Measurements from ENCODE around the gene NEDD4L.

The NEDD4L gene

GRCh38 chr18:58054041-58054781, 10.2 kb downstream of the NEDD4L start:
- CTCF ChIA-PET: interaction anchor here (1.0 to 1.9 kb wide), 2 partner anchors 11 kb away, joined by 3 to 13 read pairs; partner anchors contain the start of gene NEDD4L
- TF ChIP-seq CTCF (IDR thresholded peaks at IDR 0.05; ENCODE audit: control extremely low read depth, extremely low read depth, low read depth, missing control alignments): no peak
- POLR2A ChIA-PET: no interaction called here

GRCh38 chr18:58055890-58056558, 12.0 kb downstream of the NEDD4L start:
- no peak for TF ChIP-seq CTCF (IDR thresholded peaks at IDR 0.05; ENCODE audit: control extremely low read depth, extremely low read depth, low read depth, missing control alignments)
- POLR2A ChIA-PET: interaction anchor here (0.6 kb wide), 1 partner anchor 36 kb away, joined by 3 read pairs; no protein-coding TSS in a partner anchor
- CTCF ChIA-PET: interaction anchor here (1.4 to 2.3 kb wide), 4 partner anchors 9 to 80 kb away, joined by 4 to 13 read pairs (median 6); partner anchors contain the start of gene NEDD4L
- no peak for DNase-seq (ENCODE audit: extremely low spot score)

More at GRCh38 chr18:58054041-58054781, 10.2 kb downstream of the NEDD4L start:
- DNase-seq (ENCODE audit: extremely low spot score): no peak

GRCh38 chr18:58056852-58057251, 12.8 kb downstream of the NEDD4L start:
- ChIA-PET CTCF (interaction anchor here (0.8 to 2.3 kb wide), 4 partner anchors 8 to 79 kb away, joined by 3 to 7 read pairs (median 4); no protein-coding TSS in a partner anchor), POLR2A (interaction anchor here (0.6 to 0.7 kb wide), 2 partner anchors 35 to 47 kb away, joined by 3 read pairs; no protein-coding TSS in a partner anchor)
- no peak for TF ChIP-seq CTCF (IDR thresholded peaks at IDR 0.05; ENCODE audit: control extremely low read depth, extremely low read depth, low read depth, missing control alignments)
- DNase-seq (ENCODE audit: extremely low spot score): no peak

GRCh38 chr18:58057291-58057965, 13.4 kb downstream of the NEDD4L start:
- DNase-seq (ENCODE audit: extremely low spot score): no peak
- ChIA-PET POLR2A (interaction anchor here (0.7 kb wide), 1 partner anchor 47 kb away, joined by 3 read pairs; no protein-coding TSS in a partner anchor), CTCF (interaction anchor here (0.8 kb wide), 1 partner anchor 10 kb away, joined by 3 read pairs; no protein-coding TSS in a partner anchor)
- TF ChIP-seq CTCF (IDR thresholded peaks at IDR 0.05; ENCODE audit: control extremely low read depth, extremely low read depth, low read depth, missing control alignments): no peak

GRCh38 chr18:58058720-58059119, 14.7 kb downstream of the NEDD4L start:
- ChIA-PET POLR2A (no interaction called here), CTCF (no interaction called here)
- no peak for TF ChIP-seq CTCF (IDR thresholded peaks at IDR 0.05; ENCODE audit: control extremely low read depth, extremely low read depth, low read depth, missing control alignments)
- no peak for DNase-seq (ENCODE audit: extremely low spot score)

- ChIA-PET POLR2A (no interaction called here), CTCF (no interaction called here)
- no peak for TF ChIP-seq CTCF (IDR thresholded peaks at IDR 0.05; ENCODE audit: control extremely low read depth, extremely low read depth, low read depth, missing control alignments)
- no peak for DNase-seq (ENCODE audit: extremely low spot score)
Measured at GRCh38 chr18:58060254-58060653, 16.2 kb downstream of the NEDD4L start.
